HG03097 (cell line): ENCODE data around the gene TSEN54.

Experiments
- ATAC-seq: cut with Tn5 transposase; IDR thresholded peaks from one replicate; pipeline ENCODE4 v1.9.1; 2021; ENCODE audit not compliant: unreplicated experiment, low FRiP score

TSEN54 gene

GRCh38 chr17:75536366-75536765 lies 20.0 kb downstream of the TSEN54 start:
- no peak for ATAC-seq

GRCh38 chr17:75539967-75540729 lies 23.8 kb downstream of the TSEN54 start:
- ATAC-seq: no peak

- ATAC-seq: no peak
Observed at GRCh38 chr17:75540923-75541503, 24.7 kb downstream of the TSEN54 start.

- no peak for ATAC-seq
Observed at GRCh38 chr17:75542229-75542628, 25.9 kb downstream of the TSEN54 start.

- no peak for ATAC-seq
Observed at GRCh38 chr17:75542728-75543336, 26.5 kb downstream of the TSEN54 start.

- no peak for ATAC-seq
Observed at GRCh38 chr17:75544250-75544649, 27.9 kb downstream of the TSEN54 start.

- ATAC-seq: no peak
Observed at GRCh38 chr17:75546181-75546580, 29.9 kb downstream of the TSEN54 start.

GRCh38 chr17:75547091-75547490 lies 30.8 kb downstream of the TSEN54 start:
- no peak for ATAC-seq

- no peak for ATAC-seq
Observed at GRCh38 chr17:75548813-75549212, 32.5 kb downstream of the TSEN54 start.

DNA sequence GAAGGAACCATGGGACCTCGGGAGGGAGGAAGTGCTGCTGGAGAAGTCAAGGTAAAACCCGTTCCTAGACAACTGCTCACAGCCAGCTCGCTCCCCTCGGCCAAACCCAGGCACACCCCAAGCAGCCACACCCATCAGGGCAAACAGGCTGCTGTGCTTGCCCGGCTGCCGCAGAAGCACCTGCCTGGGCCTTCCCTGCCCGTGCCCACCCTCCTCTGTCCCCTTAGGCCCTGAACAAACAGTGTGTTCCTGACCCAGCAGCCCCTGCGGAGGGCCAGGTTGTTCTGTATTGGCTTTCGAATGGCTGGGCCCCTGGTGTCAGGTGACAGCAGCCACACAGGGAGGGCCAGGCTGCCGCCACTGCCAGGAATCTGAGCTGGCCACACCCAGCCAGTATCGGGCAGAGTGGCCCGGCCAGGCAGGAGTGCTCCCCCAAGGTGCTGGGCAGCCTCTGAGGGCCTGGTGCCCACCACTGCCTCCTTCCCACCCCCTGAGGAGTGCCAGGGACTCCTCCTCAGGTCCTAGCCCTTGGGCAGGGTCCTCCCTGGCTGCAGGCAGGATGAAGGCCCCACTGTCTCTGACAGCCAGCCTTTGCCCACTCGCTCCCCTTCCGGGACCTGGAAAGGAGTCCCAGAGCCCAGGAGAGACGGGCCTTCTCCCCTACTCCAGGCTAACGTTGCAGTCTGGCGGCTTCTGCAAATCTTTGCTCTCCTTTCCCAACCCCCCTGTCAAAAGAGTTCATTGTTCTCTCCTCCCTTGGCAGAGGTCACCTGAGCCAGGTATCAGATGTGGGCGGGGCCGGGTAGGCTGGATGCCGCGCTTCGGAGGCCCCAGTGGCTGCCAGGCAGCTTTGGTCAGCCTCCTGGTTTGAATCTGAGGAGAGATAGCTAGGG lies 33.2 kb downstream of the TSEN54 start:
- ATAC-seq: no peak

DNA sequence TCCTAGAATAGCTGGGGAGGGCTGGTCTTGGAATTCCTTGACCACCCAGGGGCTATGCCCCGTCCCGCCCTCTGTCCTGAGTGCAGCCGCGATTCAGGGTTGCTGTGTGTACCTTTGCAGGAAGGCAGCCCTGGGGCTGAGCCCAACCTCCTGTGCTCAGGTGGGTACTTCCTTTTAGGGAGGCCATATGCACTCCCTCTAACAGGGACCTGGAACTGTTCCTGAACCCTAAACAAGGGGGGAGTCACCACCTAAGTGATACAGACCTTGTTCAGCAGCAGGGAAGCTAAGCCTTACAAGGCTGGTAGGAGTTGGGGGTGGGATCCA lies 33.8 kb downstream of the TSEN54 start:
- no peak for ATAC-seq

DNA sequence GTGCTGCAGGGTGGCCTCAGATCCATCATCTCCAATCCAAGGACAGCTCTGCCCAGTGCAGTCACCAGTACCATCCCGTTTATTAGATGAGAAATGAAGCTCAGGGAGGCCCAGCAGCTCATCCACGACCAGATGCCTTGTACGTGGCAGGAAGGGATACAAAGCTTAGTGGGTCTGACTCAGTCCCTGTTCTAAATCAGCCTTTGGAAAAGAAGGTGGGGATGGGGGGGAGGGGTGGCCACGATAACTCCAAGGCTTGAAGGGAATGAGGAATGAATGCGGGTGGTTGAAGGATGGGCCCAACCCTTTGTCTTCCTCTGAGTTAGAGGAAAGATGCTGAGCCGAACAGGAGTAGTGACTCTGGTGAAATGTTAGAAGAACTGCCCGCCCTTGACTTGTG lies 34.9 kb downstream of the TSEN54 start:
- ATAC-seq: no peak

DNA sequence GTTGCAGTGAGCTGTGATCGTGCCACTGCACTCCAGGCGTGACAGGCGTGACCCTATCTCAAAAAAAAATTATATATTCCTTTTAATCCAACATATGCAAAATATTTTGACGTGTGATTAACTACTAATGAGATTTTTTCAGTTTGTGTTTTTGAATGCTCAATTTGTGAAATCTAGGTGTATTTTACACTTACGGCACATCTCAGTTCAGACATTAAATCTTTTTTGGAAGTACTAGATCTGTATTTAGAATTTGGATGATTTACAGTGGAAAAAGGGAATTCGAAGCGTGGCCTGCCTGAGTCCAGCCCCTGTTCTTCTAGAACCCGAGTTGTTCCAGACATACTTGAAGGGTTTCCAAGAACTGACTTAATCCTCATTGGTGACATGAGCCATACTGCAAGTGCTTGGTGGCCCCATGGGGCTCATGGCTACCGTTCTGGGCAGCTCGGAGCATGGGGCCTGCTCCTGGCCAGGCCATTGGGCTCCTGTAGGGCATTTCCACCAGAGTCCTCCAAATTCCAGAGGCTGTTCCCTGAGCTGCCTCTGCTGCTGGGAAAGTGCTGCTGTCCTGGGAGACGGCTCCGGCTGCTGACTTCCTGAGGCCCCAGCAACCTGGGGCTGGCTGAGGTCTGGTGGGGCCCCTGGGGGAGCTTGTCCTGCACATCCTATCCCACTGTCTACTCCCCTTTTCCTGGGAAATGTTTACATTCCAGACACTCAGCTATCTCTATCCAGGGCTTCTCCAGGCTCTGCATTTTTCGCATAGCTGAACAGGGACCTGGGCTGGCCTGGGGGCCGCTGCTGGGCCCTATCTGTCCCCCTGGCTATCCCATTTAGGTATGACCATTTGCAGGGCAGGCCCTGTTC lies 36.3 kb downstream of the TSEN54 start:
- no peak for ATAC-seq

GRCh38 chr17:75553295-75554110 lies 37.2 kb downstream of the TSEN54 start:
- ATAC-seq: no peak

DNA sequence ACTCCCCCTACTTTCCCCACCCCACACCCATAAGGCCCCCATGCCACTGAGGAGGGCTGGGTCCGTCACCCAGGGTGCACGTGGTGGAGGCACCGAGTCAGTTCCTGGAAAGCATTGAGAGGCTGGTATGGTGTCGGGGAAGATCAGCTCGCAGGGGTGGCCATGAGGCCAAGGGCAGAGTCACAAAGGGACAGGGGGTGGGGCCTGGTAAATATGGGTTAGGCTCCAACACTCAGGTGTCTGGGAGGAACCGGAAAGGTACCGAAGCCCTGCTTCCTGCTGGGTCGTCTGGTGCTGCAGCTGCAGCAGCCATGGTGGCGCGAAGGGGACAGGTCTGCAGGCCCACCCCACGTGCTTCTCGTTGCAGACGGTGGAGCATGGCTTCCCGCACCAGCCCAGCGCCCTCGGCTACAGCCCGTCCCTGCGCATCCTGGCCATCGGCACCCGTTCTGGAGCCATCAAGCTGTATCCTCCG lies 39.4 kb downstream of the TSEN54 start:
- ATAC-seq: no peak

DNA sequence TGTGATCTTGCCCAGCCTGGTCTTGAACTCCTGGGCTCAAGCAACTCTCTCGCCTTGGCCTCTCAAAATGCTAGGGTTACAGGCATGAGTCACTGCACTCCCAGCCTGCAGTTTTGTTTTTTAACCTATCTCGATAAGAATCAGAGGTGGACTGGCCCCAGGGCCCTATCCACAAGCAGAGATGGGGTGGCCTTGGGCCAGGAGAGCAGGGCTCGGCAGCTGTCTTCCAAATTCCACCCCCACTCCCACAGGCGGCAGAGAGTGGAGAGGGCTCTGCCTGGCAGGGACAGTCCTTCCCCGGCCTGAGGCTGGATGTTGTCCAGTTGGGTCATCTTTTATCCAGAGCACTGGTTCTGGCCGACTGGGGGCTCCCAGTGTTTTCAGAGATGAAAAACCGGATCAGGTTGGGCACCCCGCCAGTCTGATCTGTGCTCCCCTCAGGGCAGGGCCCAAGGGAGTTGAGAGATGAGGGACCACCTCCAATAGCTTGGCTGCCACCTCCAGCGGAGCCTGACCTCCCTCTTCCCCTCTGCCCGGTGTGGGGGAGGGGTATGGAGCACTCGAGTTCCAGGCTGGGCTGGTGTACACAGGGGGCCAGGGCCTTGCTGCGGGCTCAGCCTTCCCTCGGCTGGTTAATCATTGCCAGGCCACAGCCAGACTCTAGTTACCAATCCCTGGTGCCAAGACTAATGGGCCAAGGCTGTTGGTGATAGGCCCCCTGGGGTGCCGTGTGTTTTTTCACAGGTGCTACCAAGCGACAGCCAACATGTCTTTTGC lies 40.9 kb downstream of the TSEN54 start:
- ATAC-seq: no peak

GRCh38 chr17:75557852-75558665 lies 41.7 kb downstream of the TSEN54 start:
- no peak for ATAC-seq
